SK-N-SH (cell line): Measurements from ENCODE around the gene PLEKHG3. TPM values are rescaled to one million over a fixed set of nuclear protein-coding genes. Genes with fewer than 3 reads are reported as not detected.

Experiments
- CTCF ChIA-PET: fragments of 300-600, 350-600 bp; formaldehyde crosslinking; extraction: SDS; loops from one replicate; lab custom pipeline; 2021; lab: Yijun Ruan, JAX
- POLR2A ChIA-PET: fragments of 350-600 bp; sonication (Branson Sonifier 250); formaldehyde crosslinking; extraction: SDS; loops from one replicate; lab custom pipeline; 2020; ENCODE audit warnings: antibody characterized with exemption, inconsistent platforms; lab: Yijun Ruan, JAX
- DNase-seq: peaks from one replicate; pipeline ENCODE4 v3.0.0; 2012
- H2AFZ ChIP-seq: fragments of 200-600 bp; sonication (generic); 2 replicates; pipeline ENCODE4 v1.8.1; 2016; ENCODE audit warnings: antibody characterized with exemption, mild to moderate bottlenecking, low read depth
- H3F3A ChIP-seq: fragments of 200-600 bp; sonication (generic); replicated peaks from 2 replicates; pipeline ENCODE3; 2016; ENCODE audit warnings: antibody characterized with exemption, mild to moderate bottlenecking; ENCODE audit not compliant: insufficient read depth
- H3K27ac ChIP-seq, 2 experiments: fragments of 200-500 bp in 1 of 2; fragments of 200-600 bp in 1 of 2; sonication (Bioruptor generic) in 1 of 2; sonication (generic), shearing (Covaris generic) in 1 of 2; 2 replicates each; pipeline versions ENCODE4 v1.5.1 to v1.6.1; 2014 to 2016; ENCODE audit warnings: low read depth in 2 of 2, inconsistent platforms in 1 of 2, low read length in 1 of 2, mild to moderate bottlenecking in 1 of 2, mixed read lengths in 1 of 2
- H3K27me3 ChIP-seq: fragments of 200-600 bp; sonication (generic), shearing (Covaris generic); 2 replicates; pipeline ENCODE4 v1.6.1; 2016; ENCODE audit warnings: mixed run types; ENCODE audit not compliant: insufficient read depth
- H3K36me3 ChIP-seq, 2 experiments: fragments of 200-500 bp in 1 of 2; fragments of 200-600 bp in 1 of 2; sonication (Bioruptor generic) in 1 of 2; sonication (generic) in 1 of 2; replicated peaks in 1 of 2; 2 replicates each; pipeline versions ENCODE3 to v1.5.1; 2014 to 2016; ENCODE audit warnings: low read length in 1 of 2, mild to moderate bottlenecking in 1 of 2; ENCODE audit not compliant: insufficient read depth in 2 of 2, control insufficient read depth in 1 of 2
- H3K4me1 ChIP-seq, 2 experiments: fragments of 200-500 bp in 1 of 2; fragments of 200-600 bp in 1 of 2; sonication (Bioruptor generic) in 1 of 2; sonication (generic), shearing (Covaris generic) in 1 of 2; 2 replicates each; pipeline versions ENCODE4 v1.5.1 to v1.6.1; 2014 to 2016; ENCODE audit warnings: low read depth in 1 of 2, low read length in 1 of 2, mixed run types in 1 of 2; ENCODE audit not compliant: insufficient read depth in 2 of 2, control insufficient read depth in 1 of 2
- H3K4me2 ChIP-seq: fragments of 200-600 bp; sonication (generic), shearing (Covaris generic); 2 replicates; pipeline ENCODE4 v1.6.1; 2017; ENCODE audit warnings: mixed run types
- H3K4me3 ChIP-seq, 2 experiments: fragments of 200-500 bp in 1 of 2; fragments of 200-600 bp in 1 of 2; sonication (Bioruptor generic) in 1 of 2; sonication (generic), shearing (Covaris generic) in 1 of 2; 2 replicates each; pipeline versions ENCODE4 v1.5.1 to v1.8.1; 2014 to 2016; ENCODE audit warnings: low read depth in 2 of 2, inconsistent platforms in 1 of 2, low read length in 1 of 2, mild to moderate bottlenecking in 1 of 2, mixed read lengths in 1 of 2, moderate library complexity in 1 of 2
- H3K79me2 ChIP-seq: fragments of 200-600 bp; sonication (generic); 2 replicates; pipeline ENCODE4 v1.8.1; 2017; ENCODE audit warnings: mild to moderate bottlenecking; ENCODE audit not compliant: insufficient read depth
- H3K9ac ChIP-seq: fragments of 200-600 bp; sonication (generic); 2 replicates; pipeline ENCODE4 v1.6.1; 2017; ENCODE audit warnings: mixed run types
- H3K9me2 ChIP-seq: fragments of 200-600 bp; sonication (generic); 2 replicates; pipeline ENCODE4 v1.6.1; 2017; ENCODE audit warnings: mixed run types
- H3K9me3 ChIP-seq: fragments of 200-600 bp; sonication (generic); 2 replicates; pipeline ENCODE4 v1.6.1; 2017; ENCODE audit warnings: mixed run types, mild to moderate bottlenecking, moderate library complexity
- H4K20me1 ChIP-seq: fragments of 200-600 bp; sonication (generic); 2 replicates; pipeline ENCODE4 v1.6.1; 2017; ENCODE audit warnings: mild to moderate bottlenecking, mixed run types; ENCODE audit not compliant: insufficient read depth
- FOXM1 ChIP-seq: IDR thresholded peaks from 2 replicates; pipeline ENCODE4 v1.4.0; 2012; ENCODE audit warnings: low read depth, mild to moderate bottlenecking
- GATA2 ChIP-seq: sonication (generic); formaldehyde crosslinking; IDR thresholded peaks from 2 replicates; pipeline ENCODE4 v1.5.0; 2020; ENCODE audit warnings: mild to moderate bottlenecking, missing genetic modification reagents
- NFIC ChIP-seq: IDR thresholded peaks from 2 replicates; pipeline ENCODE4 v1.4.0; 2012; ENCODE audit warnings: borderline replicate concordance
- PBX3 ChIP-seq: IDR thresholded peaks from 2 replicates; pipeline ENCODE4; 2012
- SMC3 ChIP-seq: IDR thresholded peaks from 2 replicates; pipeline ENCODE4 v1.6.1; 2012; ENCODE audit warnings: low read depth, low read length, improper control_type of control experiment
- USF1 ChIP-seq: IDR thresholded peaks from 2 replicates; pipeline ENCODE4 v1.4.0; 2012; ENCODE audit warnings: low read depth, borderline replicate concordance
- USF2 ChIP-seq: fragments of 150-350 bp; IDR thresholded peaks from 2 replicates; pipeline ENCODE4 v1.6.1; 2017; ENCODE audit warnings: antibody characterized with exemption, low read length, low read depth, borderline replicate concordance
- WGBS: methylation state at CpG from one replicate; pipeline ENCODE4 v1.1.6; 2017; ENCODE audit warnings: low lambda C conversion rate; 5-methylcytosine and 5-hydroxymethylcytosine counted together
- polyA plus RNA-seq, 3 experiments: library from polyadenylated mRNA; depleted of rRNA; stranded (reverse); fragments of >200 nt; gene quantifications; 2 replicates each; pipeline ENCODE4 v1.2.3, GENCODE V29; 2012
- TF ChIP-seq, protein P1 (sequence below): IDR thresholded peaks from 2 replicates; pipeline ENCODE4 v1.4.0; 2012; ENCODE audit warnings: low read depth, borderline replicate concordance
- TF ChIP-seq, protein P2 (sequence below): fragments of 200-600 bp; sonication (generic); IDR thresholded peaks from 2 replicates; pipeline ENCODE4 v1.6.1; 2017; ENCODE audit warnings: antibody characterized with exemption, mild to moderate bottlenecking, moderate library complexity

The PLEKHG3 gene
- polyA plus RNA-seq, 1 of the 3 experiments (the other 2 are of a cell fraction) = 5.1 TPM

- TF ChIP-seq, protein P1, sequence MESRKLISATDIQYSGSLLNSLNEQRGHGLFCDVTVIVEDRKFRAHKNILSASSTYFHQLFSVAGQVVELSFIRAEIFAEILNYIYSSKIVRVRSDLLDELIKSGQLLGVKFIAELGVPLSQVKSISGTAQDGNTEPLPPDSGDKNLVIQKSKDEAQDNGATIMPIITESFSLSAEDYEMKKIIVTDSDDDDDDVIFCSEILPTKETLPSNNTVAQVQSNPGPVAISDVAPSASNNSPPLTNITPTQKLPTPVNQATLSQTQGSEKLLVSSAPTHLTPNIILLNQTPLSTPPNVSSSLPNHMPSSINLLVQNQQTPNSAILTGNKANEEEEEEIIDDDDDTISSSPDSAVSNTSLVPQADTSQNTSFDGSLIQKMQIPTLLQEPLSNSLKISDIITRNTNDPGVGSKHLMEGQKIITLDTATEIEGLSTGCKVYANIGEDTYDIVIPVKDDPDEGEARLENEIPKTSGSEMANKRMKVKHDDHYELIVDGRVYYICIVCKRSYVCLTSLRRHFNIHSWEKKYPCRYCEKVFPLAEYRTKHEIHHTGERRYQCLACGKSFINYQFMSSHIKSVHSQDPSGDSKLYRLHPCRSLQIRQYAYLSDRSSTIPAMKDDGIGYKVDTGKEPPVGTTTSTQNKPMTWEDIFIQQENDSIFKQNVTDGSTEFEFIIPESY = no peak
- no peak for TF ChIP-seq SMC3
- TF ChIP-seq FOXM1 = no peak
- no peak for TF ChIP-seq GATA2 (CRISPR knock-in tag)
These were observed 1.9 kb downstream of the PLEKHG3 start (continued) for GRCh38 chr14:64706119-64706592.

DNA sequence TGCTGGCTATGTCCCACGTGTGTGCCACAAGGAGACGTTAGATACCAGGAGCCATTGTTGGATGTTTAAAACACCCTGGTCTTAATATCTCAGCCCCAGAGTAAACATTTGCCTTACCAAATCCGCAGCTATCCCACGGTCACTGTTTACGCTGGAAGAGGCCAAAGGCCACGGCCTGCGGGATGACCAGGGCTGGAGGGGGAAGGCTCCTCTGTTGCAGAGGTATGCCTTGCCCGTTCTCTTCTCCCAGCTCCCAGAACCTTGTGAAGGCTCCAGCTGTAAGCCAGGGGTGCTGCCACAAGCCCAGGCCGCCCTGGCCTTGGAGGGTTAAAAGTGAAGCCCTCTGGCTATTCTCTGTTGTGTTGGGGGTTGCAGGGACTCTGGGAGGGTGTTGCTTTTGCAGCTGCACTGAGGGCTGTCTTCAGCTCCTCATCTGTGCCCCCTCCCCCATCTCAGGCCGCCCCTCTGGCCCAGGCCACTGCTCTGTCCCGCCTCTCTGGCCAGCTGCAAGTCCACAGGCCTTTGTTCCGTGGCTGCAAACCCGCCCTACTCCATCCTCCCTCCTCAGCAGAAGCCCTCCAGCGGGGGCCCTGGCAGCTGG, 2.5 kb downstream of the PLEKHG3 start:
- WGBS = 92% methylated on average over 11 of the region's 14 CpGs
- Histone ChIP-seq H3K9me3 (no peaks in the 10 kb centered on the region), H3K9ac (no peak overlapping the region), H3K27me3 (no peaks in the 10 kb centered on the region), H3F3A (no peaks in the 10 kb centered on the region), H2AFZ (no peak overlapping the region), H3K27ac (no peak overlapping the region; a peak in 1 of 4 replicates), H3K36me3 (no peaks in the 10 kb centered on the region), H4K20me1 (no peaks in the 10 kb centered on the region), H3K79me2 (peaks cover 28% of the 10 kb centered on the region; the same call in 1 of the 2 replicates), H3K4me1 (peaks cover 6 to 36% of the 10 kb centered on the region in 2 experiments; a peak in 2 of 4 replicates), H3K9me2 (no peaks in the 10 kb centered on the region), H3K4me2 (no peak overlapping the region)
- CTCF ChIA-PET = interaction anchor here (1.1 to 1.8 kb wide), 2 partner anchors 53 to 55 kb away, joined by 3 to 5 read pairs; no protein-coding TSS in a partner anchor
- POLR2A ChIA-PET = interaction anchor here (2.1 kb wide), 1 partner anchor 56 kb away, joined by 6 read pairs; no protein-coding TSS in a partner anchor
- peak; percentile 67 for DNase-seq
- no peak for TF ChIP-seq USF1
- TF ChIP-seq FOXM1 = no peak
- TF ChIP-seq, protein P2, sequence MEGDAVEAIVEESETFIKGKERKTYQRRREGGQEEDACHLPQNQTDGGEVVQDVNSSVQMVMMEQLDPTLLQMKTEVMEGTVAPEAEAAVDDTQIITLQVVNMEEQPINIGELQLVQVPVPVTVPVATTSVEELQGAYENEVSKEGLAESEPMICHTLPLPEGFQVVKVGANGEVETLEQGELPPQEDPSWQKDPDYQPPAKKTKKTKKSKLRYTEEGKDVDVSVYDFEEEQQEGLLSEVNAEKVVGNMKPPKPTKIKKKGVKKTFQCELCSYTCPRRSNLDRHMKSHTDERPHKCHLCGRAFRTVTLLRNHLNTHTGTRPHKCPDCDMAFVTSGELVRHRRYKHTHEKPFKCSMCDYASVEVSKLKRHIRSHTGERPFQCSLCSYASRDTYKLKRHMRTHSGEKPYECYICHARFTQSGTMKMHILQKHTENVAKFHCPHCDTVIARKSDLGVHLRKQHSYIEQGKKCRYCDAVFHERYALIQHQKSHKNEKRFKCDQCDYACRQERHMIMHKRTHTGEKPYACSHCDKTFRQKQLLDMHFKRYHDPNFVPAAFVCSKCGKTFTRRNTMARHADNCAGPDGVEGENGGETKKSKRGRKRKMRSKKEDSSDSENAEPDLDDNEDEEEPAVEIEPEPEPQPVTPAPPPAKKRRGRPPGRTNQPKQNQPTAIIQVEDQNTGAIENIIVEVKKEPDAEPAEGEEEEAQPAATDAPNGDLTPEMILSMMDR = no peak
- no peak for TF ChIP-seq NFIC
- TF ChIP-seq PBX3 = no peak
- TF ChIP-seq USF2 = no peak
- TF ChIP-seq, all 33 proteins: peak for 0
- H3K4me3 ChIP-seq = no peak overlapping the region
